ENCODE results near the gene DCLK1.

Gene DCLK1

GRCh38 chr13:35965226-35965927 lies 165.8 kb downstream of the DCLK1 start:
- no peaks in the 10 kb centered on the region for H3K27me3 Mint-ChIP-seq (ENCODE audit: low read depth)
- no peak overlapping the region for H3K27ac Mint-ChIP-seq
- no peak overlapping the region for H3K4me3 Mint-ChIP-seq
- H3K36me3 Mint-ChIP-seq (ENCODE audit: low read depth): no peaks in the 10 kb centered on the region
- no peak for DNase-seq (ENCODE audit: low spot score)
- peaks cover 8% of the 10 kb centered on the region for H3K9me3 Mint-ChIP-seq
- H3K4me1 Mint-ChIP-seq (ENCODE audit: low read depth): no peaks in the 10 kb centered on the region

- no peaks in the 10 kb centered on the region for H3K36me3 Mint-ChIP-seq (ENCODE audit: low read depth)
- DNase-seq (ENCODE audit: low spot score): no peak
- H3K9me3 Mint-ChIP-seq: peaks cover 8% of the 10 kb centered on the region
- no peak overlapping the region for H3K27ac Mint-ChIP-seq
- no peak overlapping the region for H3K4me3 Mint-ChIP-seq
- H3K4me1 Mint-ChIP-seq (ENCODE audit: low read depth): no peaks in the 10 kb centered on the region
- no peaks in the 10 kb centered on the region for H3K27me3 Mint-ChIP-seq (ENCODE audit: low read depth)
These were observed 166.4 kb downstream of the DCLK1 start for GRCh38 chr13:35964863-35965180.

GRCh38 chr13:35964011-35964862 lies 166.9 kb downstream of the DCLK1 start:
- no peaks in the 10 kb centered on the region for H3K4me1 Mint-ChIP-seq (ENCODE audit: low read depth)
- H3K4me3 Mint-ChIP-seq: no peak overlapping the region
- H3K9me3 Mint-ChIP-seq: peaks cover 5% of the 10 kb centered on the region
- no peak for DNase-seq (ENCODE audit: low spot score)
- H3K27ac Mint-ChIP-seq: no peak overlapping the region
- H3K27me3 Mint-ChIP-seq (ENCODE audit: low read depth): no peaks in the 10 kb centered on the region
- no peaks in the 10 kb centered on the region for H3K36me3 Mint-ChIP-seq (ENCODE audit: low read depth)

GRCh38 chr13:35961461-35962220 lies 169.5 kb downstream of the DCLK1 start:
- Mint-ChIP-seq H3K9me3 (no peaks in the 10 kb centered on the region), H3K36me3 (ENCODE audit: low read depth) (no peaks in the 10 kb centered on the region), H3K4me3 (no peak overlapping the region), H3K27me3 (ENCODE audit: low read depth) (no peaks in the 10 kb centered on the region), H3K27ac (no peak overlapping the region), H3K4me1 (ENCODE audit: low read depth) (no peaks in the 10 kb centered on the region)
- no peak for DNase-seq (ENCODE audit: low spot score)

GRCh38 chr13:35961002-35961401 lies 170.2 kb downstream of the DCLK1 start:
- no peak for DNase-seq (ENCODE audit: low spot score)
- Mint-ChIP-seq H3K9me3 (no peaks in the 10 kb centered on the region), H3K4me1 (ENCODE audit: low read depth) (no peaks in the 10 kb centered on the region), H3K4me3 (no peak overlapping the region), H3K27me3 (ENCODE audit: low read depth) (no peaks in the 10 kb centered on the region), H3K27ac (no peak overlapping the region), H3K36me3 (ENCODE audit: low read depth) (no peaks in the 10 kb centered on the region)

- no peak overlapping the region for H3K27ac Mint-ChIP-seq
These were observed 173.2 kb downstream of the DCLK1 start for GRCh38 chr13:35957996-35958395.

GRCh38 chr13:35957241-35957731 lies 173.9 kb downstream of the DCLK1 start:
- no peak for DNase-seq (ENCODE audit: low spot score)
- Mint-ChIP-seq H3K27ac (no peak overlapping the region), H3K4me3 (no peak overlapping the region), H3K27me3 (ENCODE audit: low read depth) (no peaks in the 10 kb centered on the region), H3K4me1 (ENCODE audit: low read depth) (no peaks in the 10 kb centered on the region), H3K36me3 (ENCODE audit: low read depth) (no peaks in the 10 kb centered on the region), H3K9me3 (no peaks in the 10 kb centered on the region)

More at GRCh38 chr13:35957996-35958395, 173.2 kb downstream of the DCLK1 start:
- H3K9me3 Mint-ChIP-seq: no peaks in the 10 kb centered on the region
- H3K4me3 Mint-ChIP-seq: no peak overlapping the region
- H3K36me3 Mint-ChIP-seq (ENCODE audit: low read depth): no peaks in the 10 kb centered on the region
- DNase-seq (ENCODE audit: low spot score): no peak
- H3K4me1 Mint-ChIP-seq (ENCODE audit: low read depth): no peaks in the 10 kb centered on the region
- no peaks in the 10 kb centered on the region for H3K27me3 Mint-ChIP-seq (ENCODE audit: low read depth)

- Mint-ChIP-seq H3K27me3 (ENCODE audit: low read depth) (no peaks in the 10 kb centered on the region), H3K36me3 (ENCODE audit: low read depth) (no peaks in the 10 kb centered on the region), H3K27ac (no peak overlapping the region), H3K4me1 (ENCODE audit: low read depth) (no peaks in the 10 kb centered on the region), H3K4me3 (no peak overlapping the region), H3K9me3 (no peaks in the 10 kb centered on the region)
- DNase-seq (ENCODE audit: low spot score): no peak
These were observed 175.1 kb downstream of the DCLK1 start for GRCh38 chr13:35956074-35956473.

- no peaks in the 10 kb centered on the region for H3K4me1 Mint-ChIP-seq (ENCODE audit: low read depth)
- no peaks in the 10 kb centered on the region for H3K9me3 Mint-ChIP-seq
- no peaks in the 10 kb centered on the region for H3K36me3 Mint-ChIP-seq (ENCODE audit: low read depth)
- H3K27me3 Mint-ChIP-seq (ENCODE audit: low read depth): no peaks in the 10 kb centered on the region
- DNase-seq (ENCODE audit: low spot score): no peak
- H3K4me3 Mint-ChIP-seq: no peak overlapping the region
- no peak overlapping the region for H3K27ac Mint-ChIP-seq
These were observed 177.0 kb downstream of the DCLK1 start for GRCh38 chr13:35954207-35954560.

GRCh38 chr13:35953537-35954206 lies 177.5 kb downstream of the DCLK1 start:
- no peaks in the 10 kb centered on the region for H3K4me1 Mint-ChIP-seq (ENCODE audit: low read depth)
- H3K27me3 Mint-ChIP-seq (ENCODE audit: low read depth): no peaks in the 10 kb centered on the region
- H3K4me3 Mint-ChIP-seq: no peak overlapping the region
- peaks cover 4% of the 10 kb centered on the region for H3K9me3 Mint-ChIP-seq
- no peaks in the 10 kb centered on the region for H3K36me3 Mint-ChIP-seq (ENCODE audit: low read depth)
- no peak overlapping the region for H3K27ac Mint-ChIP-seq
- DNase-seq (ENCODE audit: low spot score): no peak

- Mint-ChIP-seq H3K9me3 (peaks cover 20% of the 10 kb centered on the region), H3K4me3 (no peak overlapping the region), H3K36me3 (ENCODE audit: low read depth) (no peaks in the 10 kb centered on the region), H3K27me3 (ENCODE audit: low read depth) (no peaks in the 10 kb centered on the region), H3K4me1 (ENCODE audit: low read depth) (no peaks in the 10 kb centered on the region), H3K27ac (no peak overlapping the region)
- no peak for DNase-seq (ENCODE audit: low spot score)
These were observed 183.9 kb downstream of the DCLK1 start for GRCh38 chr13:35947315-35947714.

- H3K27ac Mint-ChIP-seq: no peak overlapping the region
- H3K9me3 Mint-ChIP-seq: peaks cover 20% of the 10 kb centered on the region
- no peak overlapping the region for H3K4me3 Mint-ChIP-seq
These were observed 185.8 kb downstream of the DCLK1 start for GRCh38 chr13:35945368-35945767.

GRCh38 chr13:35941374-35941773 lies 189.8 kb downstream of the DCLK1 start:
- no peak overlapping the region for H3K27ac Mint-ChIP-seq
- H3K4me3 Mint-ChIP-seq: no peak overlapping the region
- DNase-seq (ENCODE audit: low spot score): no peak
- no peaks in the 10 kb centered on the region for H3K4me1 Mint-ChIP-seq (ENCODE audit: low read depth)
- no peaks in the 10 kb centered on the region for H3K27me3 Mint-ChIP-seq (ENCODE audit: low read depth)
- no peaks in the 10 kb centered on the region for H3K36me3 Mint-ChIP-seq (ENCODE audit: low read depth)
- H3K9me3 Mint-ChIP-seq: peaks cover 26% of the 10 kb centered on the region

More at GRCh38 chr13:35945368-35945767, 185.8 kb downstream of the DCLK1 start:
- Mint-ChIP-seq H3K27me3 (ENCODE audit: low read depth) (no peaks in the 10 kb centered on the region), H3K36me3 (ENCODE audit: low read depth) (no peaks in the 10 kb centered on the region), H3K4me1 (ENCODE audit: low read depth) (no peaks in the 10 kb centered on the region)
- DNase-seq (ENCODE audit: low spot score): no peak
